CD8-positive, alpha-beta memory T cell (primary cell): Measurements from ENCODE around the gene TATDN2. TPM values are rescaled to one million over a fixed set of nuclear protein-coding genes. Genes with fewer than 3 reads are reported as not detected.

Experiments used
- CTCF ChIA-PET: fragments of 350-600 bp; sonication (Branson Sonifier 250); formaldehyde crosslinking; loops from one replicate; lab custom pipeline; 2021; ENCODE audit warnings: antibody characterized with exemption; lab: Charles Lee
- POLR2A ChIA-PET: fragments of 350-600 bp; sonication (Branson Sonifier 250); formaldehyde crosslinking; loops from one replicate; lab custom pipeline; 2021; ENCODE audit warnings: antibody characterized with exemption; lab: Charles Lee
- DNase-seq, 5 donors: peaks; one replicate each; pipeline versions ENCODE4 v3.0.0 to v3.0.0-alpha.2; 2020 to 2022; ENCODE audit warnings: mixed read lengths in 1 of 5
- H3K27ac ChIP-seq: one replicate; pipeline ENCODE4 v1.7.0; 2013; ENCODE audit warnings: low read depth, mild to moderate bottlenecking, low read length, moderate library complexity
- H3K27me3 ChIP-seq: 2 replicates; pipeline ENCODE4 v1.7.0; 2013; ENCODE audit warnings: low read length, mild to moderate bottlenecking; ENCODE audit not compliant: insufficient read depth, poor library complexity, severe bottlenecking
- H3K36me3 ChIP-seq: 2 replicates; pipeline ENCODE4 v1.7.0; 2013; ENCODE audit warnings: mild to moderate bottlenecking, low read length, moderate library complexity; ENCODE audit not compliant: insufficient read depth
- H3K4me1 ChIP-seq: 2 replicates; pipeline ENCODE4 v1.7.0; 2013; ENCODE audit warnings: mild to moderate bottlenecking, low read length, moderate library complexity; ENCODE audit not compliant: insufficient read depth
- H3K4me3 ChIP-seq: 2 replicates; pipeline ENCODE4 v1.7.0; 2013; ENCODE audit warnings: mild to moderate bottlenecking, low read length
- H3K9me3 ChIP-seq: 2 replicates; pipeline ENCODE4 v1.7.0; 2013; ENCODE audit warnings: mild to moderate bottlenecking, low read length
- H3K27ac Mint-ChIP-seq, 8 donors: one replicate each; pipeline ENCODE4 v1.8.0; 2020 to 2021; ENCODE audit warnings: mixed read lengths in 8 of 8, mild to moderate bottlenecking in 6 of 8, inconsistent platforms in 3 of 8, moderate library complexity in 3 of 8
- H3K27me3 Mint-ChIP-seq, 2 donors: one replicate each; pipeline ENCODE4 v1.8.0; 2020 to 2021; ENCODE audit warnings: mixed read lengths in 2 of 2, mild to moderate bottlenecking in 1 of 2, moderate library complexity in 1 of 2
- H3K36me3 Mint-ChIP-seq, 3 donors: one replicate each; pipeline ENCODE4 v1.8.0; 2020 to 2021; ENCODE audit warnings: mixed read lengths in 3 of 3, inconsistent platforms in 1 of 3, mild to moderate bottlenecking in 1 of 3
- H3K4me1 Mint-ChIP-seq, 3 donors: one replicate each; pipeline ENCODE4 v1.8.0; 2020 to 2021; ENCODE audit warnings: mixed read lengths in 3 of 3, inconsistent platforms in 1 of 3, mild to moderate bottlenecking in 1 of 3
- H3K4me3 Mint-ChIP-seq, 7 donors: one replicate each; pipeline ENCODE4 v1.8.0; 2020 to 2021; ENCODE audit warnings: mixed read lengths in 7 of 7, mild to moderate bottlenecking in 6 of 7, moderate library complexity in 4 of 7, inconsistent platforms in 2 of 7
- H3K9me3 Mint-ChIP-seq, 5 donors: one replicate each; pipeline ENCODE4 v1.8.0; 2020 to 2022; ENCODE audit warnings: mixed read lengths in 5 of 5, mild to moderate bottlenecking in 3 of 5, moderate library complexity in 2 of 5, inconsistent platforms in 1 of 5
- polyA plus RNA-seq: library from polyadenylated mRNA; unstranded; fragments of 300-500 nt; fragmentation: Illumina TruSeq; gene quantifications from one replicate; pipeline ENCODE4 v1.2.3, GENCODE V29; 2021
- total RNA-seq, 2 experiments: library from RNA; stranded (reverse); gene quantifications; one replicate each; pipeline ENCODE4 v1.2.3, GENCODE V29; 2021

Gene TATDN2
- total and polyA plus RNA-seq, 3 experiments from 2014 or later: 23.3 to 60.0 (median 57.6) TPM

GRCh38 chr3:10228248-10228950 lies 19.9 kb upstream of the TATDN2 start:
- no peak overlapping the region for H3K27ac ChIP-seq
- peaks cover 35 to 50% (median 41%) of the 10 kb centered on the region in 3 donors for H3K4me1 Mint-ChIP-seq
- POLR2A ChIA-PET: no interaction called here

GRCh38 chr3:10229576-10229975 lies 18.7 kb upstream of the TATDN2 start:
- no peak overlapping the region for H3K4me3 Mint-ChIP-seq
- no peak for DNase-seq
- CTCF ChIA-PET: interaction anchor here (1.1 to 1.8 kb wide), 2 partner anchors 35 to 287 kb away, joined by 3 to 6 read pairs; no protein-coding TSS in a partner anchor

More at GRCh38 chr3:10228248-10228950, 19.9 kb upstream of the TATDN2 start:
- Histone ChIP-seq H3K9me3 (no peaks in the 10 kb centered on the region), H3K27me3 (no peaks in the 10 kb centered on the region), H3K4me1 (peaks cover 25% of the 10 kb centered on the region), H3K4me3 (no peak overlapping the region), H3K36me3 (peaks cover 4% of the 10 kb centered on the region)
- no peak for DNase-seq
- Mint-ChIP-seq H3K36me3 (peaks cover 4 to 23% (median 11%) of the 10 kb centered on the region in 3 donors), H3K27ac (peak overlapping the region in 7 of 8 donors; percentile 61 to 91 (median 78)), H3K27me3 (no peaks in the 10 kb centered on the region), H3K4me3 (peak overlapping the region in 2 of 7 donors; percentile 19 to 37), H3K9me3 (no peaks in the 10 kb centered on the region)
- CTCF ChIA-PET: interaction anchor here (1.2 to 1.3 kb wide), 2 partner anchors 36 to 63 kb away, joined by 3 to 4 read pairs; partner anchors contain the start of gene IRAK2

GRCh38 chr3:10232137-10232536 lies 16.1 kb upstream of the TATDN2 start:
- CTCF ChIA-PET: interaction anchor here (0.8 to 1.5 kb wide), 3 partner anchors 28 to 299 kb away, joined by 3 read pairs; no protein-coding TSS in a partner anchor
- peaks cover 0 to 2% of the 10 kb centered on the region in 2 donors for H3K27me3 Mint-ChIP-seq
- POLR2A ChIA-PET: no interaction called here

More at GRCh38 chr3:10229576-10229975, 18.7 kb upstream of the TATDN2 start:
- Histone ChIP-seq H3K4me3 (no peak overlapping the region), H3K36me3 (peaks cover 4% of the 10 kb centered on the region), H3K4me1 (peaks cover 19% of the 10 kb centered on the region), H3K27me3 (no peaks in the 10 kb centered on the region), H3K27ac (no peak overlapping the region), H3K9me3 (no peaks in the 10 kb centered on the region)
- Mint-ChIP-seq H3K9me3 (no peaks in the 10 kb centered on the region), H3K36me3 (peaks cover 4 to 26% (median 11%) of the 10 kb centered on the region in 3 donors), H3K4me1 (peaks cover 25 to 39% (median 29%) of the 10 kb centered on the region in 3 donors), H3K27me3 (no peaks in the 10 kb centered on the region), H3K27ac (peak overlapping the region in 3 of 8 donors; percentile 7 to 82 (median 57))
- POLR2A ChIA-PET: no interaction called here

GRCh38 chr3:10233988-10234387 lies 14.3 kb upstream of the TATDN2 start:
- Histone ChIP-seq H3K4me1 (peaks cover 15% of the 10 kb centered on the region), H3K36me3 (peaks cover 4% of the 10 kb centered on the region), H3K4me3 (no peak overlapping the region), H3K27ac (no peak overlapping the region), H3K9me3 (no peaks in the 10 kb centered on the region), H3K27me3 (no peaks in the 10 kb centered on the region)
- no peak overlapping the region for H3K27ac Mint-ChIP-seq
- H3K4me3 Mint-ChIP-seq: no peak overlapping the region
- H3K4me1 Mint-ChIP-seq: peaks cover 29 to 35% (median 33%) of the 10 kb centered on the region in 3 donors
- no peaks in the 10 kb centered on the region for H3K9me3 Mint-ChIP-seq
- ChIA-PET CTCF (no interaction called here), POLR2A (interaction anchor here (0.5 kb wide), 1 partner anchor 119 kb away, joined by 3 read pairs; no protein-coding TSS in a partner anchor)
- DNase-seq: no peak
- H3K27me3 Mint-ChIP-seq: peaks cover 0 to 3% of the 10 kb centered on the region in 2 donors
- H3K36me3 Mint-ChIP-seq: peaks cover 13 to 44% (median 13%) of the 10 kb centered on the region in 3 donors

More at GRCh38 chr3:10232137-10232536, 16.1 kb upstream of the TATDN2 start:
- H3K27me3 ChIP-seq: no peaks in the 10 kb centered on the region
- Mint-ChIP-seq H3K4me3 (peak overlapping the region in 5 of 7 donors; percentile 37 to 76 (median 41)), H3K4me1 (peaks cover 21 to 29% (median 27%) of the 10 kb centered on the region in 3 donors), H3K9me3 (no peaks in the 10 kb centered on the region), H3K27ac (peak overlapping the region in 7 of 8 donors; percentile 25 to 96 (median 84)), H3K36me3 (peaks cover 7 to 38% (median 14%) of the 10 kb centered on the region in 3 donors)
- no peaks in the 10 kb centered on the region for H3K9me3 ChIP-seq
- no peak for DNase-seq
- H3K36me3 ChIP-seq: peaks cover 4% of the 10 kb centered on the region
- no peak overlapping the region for H3K27ac ChIP-seq
- H3K4me1 ChIP-seq: peaks cover 9% of the 10 kb centered on the region
- H3K4me3 ChIP-seq: no peak overlapping the region

DNA sequence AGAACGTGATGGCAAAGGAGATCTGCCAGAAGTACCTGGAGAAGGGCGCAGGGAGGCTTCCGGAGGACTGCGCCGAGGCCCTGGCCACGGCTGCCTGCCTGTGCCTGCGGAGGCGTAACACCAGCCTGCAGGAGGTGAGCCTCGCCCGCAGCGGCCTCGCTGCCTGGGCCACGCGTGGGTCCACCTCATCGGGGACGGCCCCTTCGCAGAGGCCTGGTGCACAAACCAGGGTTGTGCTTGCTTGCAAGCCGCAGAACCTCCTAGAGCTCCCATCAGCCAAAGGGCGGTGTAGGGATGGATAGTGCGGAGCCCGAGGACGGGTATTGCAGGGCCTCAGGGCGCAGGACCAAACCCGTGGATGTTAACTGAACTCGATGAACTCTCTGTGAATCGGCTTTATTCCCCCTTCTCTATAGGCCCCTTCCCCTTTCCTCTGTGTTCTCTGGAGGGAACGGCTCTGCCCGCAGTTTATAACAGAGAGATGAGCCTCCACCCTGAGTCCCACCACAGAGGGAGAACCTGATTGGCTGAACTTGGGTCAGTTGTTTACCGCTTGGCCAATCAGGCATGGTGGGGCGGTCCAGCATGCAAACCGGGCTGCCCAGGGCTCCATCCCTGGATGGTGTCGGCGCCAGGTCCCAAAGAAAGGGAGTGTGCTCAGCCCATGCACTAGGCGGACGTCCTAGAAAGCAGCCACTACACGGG lies 13.6 kb upstream of the TATDN2 start:
- no peak overlapping the region for H3K27ac ChIP-seq
- no peak for DNase-seq
- no peak overlapping the region for H3K4me3 ChIP-seq
- no peaks in the 10 kb centered on the region for H3K36me3 ChIP-seq
- ChIA-PET POLR2A (interaction anchor here (0.5 kb wide), 1 partner anchor 120 kb away, joined by 3 read pairs; no protein-coding TSS in a partner anchor), CTCF (no interaction called here)
- Mint-ChIP-seq H3K36me3 (peaks cover 9 to 44% (median 17%) of the 10 kb centered on the region in 3 donors), H3K9me3 (no peaks in the 10 kb centered on the region), H3K4me1 (peaks cover 31 to 37% (median 35%) of the 10 kb centered on the region in 3 donors), H3K4me3 (no peak overlapping the region), H3K27ac (no peak overlapping the region), H3K27me3 (peaks cover 0 to 3% of the 10 kb centered on the region in 2 donors)
- peaks cover 17% of the 10 kb centered on the region for H3K4me1 ChIP-seq
- H3K9me3 ChIP-seq: no peaks in the 10 kb centered on the region
- no peaks in the 10 kb centered on the region for H3K27me3 ChIP-seq

DNA sequence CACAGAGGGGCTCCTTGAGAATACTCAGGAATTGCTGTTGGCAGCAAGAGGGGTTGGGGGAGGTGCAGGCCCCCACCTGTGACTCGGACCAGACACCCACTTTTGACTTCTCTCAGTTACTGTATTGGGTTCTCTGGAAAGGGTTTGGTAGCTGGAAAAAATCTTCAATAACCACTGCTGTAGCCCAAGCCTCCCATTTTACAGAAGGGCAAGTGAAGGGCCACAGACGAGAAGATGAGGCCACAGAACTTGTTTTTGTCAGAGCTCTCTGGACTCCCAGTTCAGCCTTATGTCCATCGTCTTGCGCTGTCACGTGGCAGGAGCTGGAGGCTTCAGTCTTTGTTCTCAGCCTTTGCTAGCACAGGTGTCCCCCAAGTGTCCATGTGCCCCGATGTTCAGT lies 12.7 kb upstream of the TATDN2 start:
- CTCF ChIA-PET: no interaction called here
- POLR2A ChIA-PET: no interaction called here

DNA sequence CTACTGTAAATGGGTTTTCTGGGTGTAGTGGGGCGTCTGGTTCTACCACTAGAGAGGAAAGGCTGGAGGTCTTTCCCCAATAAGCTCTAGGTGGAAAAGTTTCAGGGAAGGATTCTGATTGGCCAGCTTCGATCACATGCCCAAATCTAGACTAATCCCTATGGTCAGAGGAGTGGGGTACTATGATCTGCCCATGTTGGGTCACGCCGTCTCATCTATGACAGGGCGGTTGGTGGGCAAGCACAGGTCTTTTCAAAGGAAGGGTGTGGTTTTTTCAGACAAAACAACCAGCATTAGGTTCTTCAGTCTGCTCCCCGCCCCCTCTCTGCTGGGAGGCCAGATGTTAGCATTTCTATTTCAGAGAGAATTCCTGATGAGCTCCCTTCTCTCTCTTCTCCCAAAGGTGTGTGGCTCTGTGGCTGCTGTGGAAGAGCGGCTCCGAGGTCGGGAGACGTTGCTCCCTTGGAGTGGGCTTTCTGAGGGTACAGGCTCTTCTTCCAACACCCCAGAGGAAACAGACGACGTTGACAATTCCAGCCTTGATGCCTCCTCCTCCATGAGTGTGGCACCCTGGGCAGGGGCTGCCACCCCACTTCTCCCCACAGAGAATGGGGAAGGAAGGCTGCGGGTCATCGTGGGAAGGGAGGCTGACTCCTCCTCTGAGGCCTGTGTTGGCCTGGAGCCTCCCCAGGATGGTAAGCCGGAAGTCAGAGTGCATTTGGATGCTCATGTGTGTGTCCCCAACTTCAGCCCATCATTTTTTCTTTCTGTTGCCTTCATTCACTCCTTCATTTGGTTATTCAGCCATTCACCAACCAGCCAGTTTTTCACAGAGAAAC lies 9.7 kb upstream of the TATDN2 start:
- H3K36me3 Mint-ChIP-seq: peaks cover 9 to 39% (median 10%) of the 10 kb centered on the region in 3 donors
- ChIA-PET POLR2A (interaction anchor here (0.5 to 1.3 kb wide), 2 partner anchors 10 to 124 kb away, joined by 3 to 4 read pairs; partner anchors contain the start of gene TATDN2), CTCF (interaction anchor here (0.7 to 1.7 kb wide), 4 partner anchors 9 to 75 kb away, joined by 3 to 6 read pairs (median 4); no protein-coding TSS in a partner anchor)
- DNase-seq: peak in 3 of 5 donors; percentile 9 to 67 (median 58)
- H3K27me3 Mint-ChIP-seq: peaks cover 0 to 3% of the 10 kb centered on the region in 2 donors
- H3K9me3 ChIP-seq: no peaks in the 10 kb centered on the region
- H3K27ac ChIP-seq: no peak overlapping the region
- no peak overlapping the region for H3K4me3 ChIP-seq
- H3K4me1 ChIP-seq: peaks cover 42% of the 10 kb centered on the region
- peak overlapping the region; percentile 87 to 99 (median 96) for H3K27ac Mint-ChIP-seq
- peak overlapping the region; percentile 2 to 74 (median 63) for H3K4me3 Mint-ChIP-seq
- no peaks in the 10 kb centered on the region for H3K27me3 ChIP-seq
- no peaks in the 10 kb centered on the region for H3K9me3 Mint-ChIP-seq
- no peaks in the 10 kb centered on the region for H3K36me3 ChIP-seq
- H3K4me1 Mint-ChIP-seq: peaks cover 48 to 61% (median 60%) of the 10 kb centered on the region in 3 donors

More for the DNA sequence above, 12.7 kb upstream of the TATDN2 start:
- H3K36me3 ChIP-seq: no peaks in the 10 kb centered on the region
- no peaks in the 10 kb centered on the region for H3K27me3 ChIP-seq
- H3K27me3 Mint-ChIP-seq: peaks cover 0 to 3% of the 10 kb centered on the region in 2 donors
- H3K27ac ChIP-seq: no peak overlapping the region
- peak overlapping the region in 1 of 8 donors; percentile 80 for H3K27ac Mint-ChIP-seq
- H3K4me3 Mint-ChIP-seq: no peak overlapping the region
- H3K9me3 ChIP-seq: no peaks in the 10 kb centered on the region
- H3K4me3 ChIP-seq: no peak overlapping the region
- H3K9me3 Mint-ChIP-seq: no peaks in the 10 kb centered on the region
- peaks cover 9 to 45% (median 15%) of the 10 kb centered on the region in 3 donors for H3K36me3 Mint-ChIP-seq
- peaks cover 32 to 39% (median 37%) of the 10 kb centered on the region in 3 donors for H3K4me1 Mint-ChIP-seq
- H3K4me1 ChIP-seq: peaks cover 17% of the 10 kb centered on the region
- DNase-seq: no peak
